GM19193 (cell line): Measurements from ENCODE around the gene SLC35G2.

Experiments
- POLR2A ChIP-seq: IDR thresholded peaks from 4 replicates; pipeline ENCODE4 v1.6.1; 2011; ENCODE audit not compliant: insufficient read depth, insufficient read length; ENCODE audit errors: extremely low read depth

SLC35G2 gene

GRCh38 chr3:136903899-136904298 is 85.0 kb downstream of the SLC35G2 start:
- TF ChIP-seq POLR2A, result no peak

GRCh38 chr3:136904746-136905145 is 85.8 kb downstream of the SLC35G2 start:
- no peak for TF ChIP-seq POLR2A
